ENCODE results near the gene FNDC5. TPM values are rescaled to one million over a fixed set of nuclear protein-coding genes. Genes with fewer than 3 reads are reported as not detected.

FNDC5 gene
- total RNA-seq, 4 donors from 2014 or later: 5.5 to 17.0 (median 9.8) TPM

DNA sequence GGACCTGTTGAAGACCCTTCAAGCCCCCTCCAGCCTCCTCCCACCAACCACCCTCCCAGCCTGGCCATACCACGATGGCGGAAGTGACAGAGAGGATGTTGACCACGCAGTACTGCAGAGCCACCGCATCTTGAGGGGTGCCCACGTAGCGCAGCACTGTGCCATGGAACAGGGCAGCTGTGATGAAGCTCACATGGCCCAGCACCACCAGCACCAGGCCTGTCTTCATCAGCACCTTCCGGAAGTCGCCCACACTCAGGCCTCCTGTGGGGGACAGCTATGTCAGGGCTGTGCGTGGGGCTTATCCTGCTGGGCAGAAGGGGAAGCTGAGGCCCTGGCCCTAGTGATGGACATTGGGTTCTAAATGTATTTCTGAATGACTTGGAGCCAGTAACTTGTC, 27.3 kb upstream of the FNDC5 start:
- Histone ChIP-seq H3K9me3 (no peaks in the 10 kb centered on the region), H3K4me3 (no peak overlapping the region), H3K27ac (replicated peaks in 1 of 4) (no peak overlapping the region), H3K27me3 (peaks cover 0 to 21% (median 7%) of the 10 kb centered on the region in 4 donors), H3K36me3 (no peaks in the 10 kb centered on the region), H3K4me1 (peaks cover 18 to 29% (median 28%) of the 10 kb centered on the region in 4 donors)
- TF ChIP-seq POLR2AphosphoS5 (IDR thresholded peaks at IDR 0.05) (no peak), POLR2A (IDR thresholded peaks at IDR 0.05; ENCODE audit: low read depth) (no peak), EP300 (IDR thresholded peaks at IDR 0.05) (no peak)
- TF ChIP-seq, protein P1, sequence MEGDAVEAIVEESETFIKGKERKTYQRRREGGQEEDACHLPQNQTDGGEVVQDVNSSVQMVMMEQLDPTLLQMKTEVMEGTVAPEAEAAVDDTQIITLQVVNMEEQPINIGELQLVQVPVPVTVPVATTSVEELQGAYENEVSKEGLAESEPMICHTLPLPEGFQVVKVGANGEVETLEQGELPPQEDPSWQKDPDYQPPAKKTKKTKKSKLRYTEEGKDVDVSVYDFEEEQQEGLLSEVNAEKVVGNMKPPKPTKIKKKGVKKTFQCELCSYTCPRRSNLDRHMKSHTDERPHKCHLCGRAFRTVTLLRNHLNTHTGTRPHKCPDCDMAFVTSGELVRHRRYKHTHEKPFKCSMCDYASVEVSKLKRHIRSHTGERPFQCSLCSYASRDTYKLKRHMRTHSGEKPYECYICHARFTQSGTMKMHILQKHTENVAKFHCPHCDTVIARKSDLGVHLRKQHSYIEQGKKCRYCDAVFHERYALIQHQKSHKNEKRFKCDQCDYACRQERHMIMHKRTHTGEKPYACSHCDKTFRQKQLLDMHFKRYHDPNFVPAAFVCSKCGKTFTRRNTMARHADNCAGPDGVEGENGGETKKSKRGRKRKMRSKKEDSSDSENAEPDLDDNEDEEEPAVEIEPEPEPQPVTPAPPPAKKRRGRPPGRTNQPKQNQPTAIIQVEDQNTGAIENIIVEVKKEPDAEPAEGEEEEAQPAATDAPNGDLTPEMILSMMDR (IDR thresholded peaks at IDR 0.05): no peak
- intact Hi-C loops (cut with DNase I): no loop called here
- 100% methylated on average over 1 of the region's 9 CpGs for WGBS
- DNase-seq (ENCODE audit: extremely low spot score): no peak

DNA sequence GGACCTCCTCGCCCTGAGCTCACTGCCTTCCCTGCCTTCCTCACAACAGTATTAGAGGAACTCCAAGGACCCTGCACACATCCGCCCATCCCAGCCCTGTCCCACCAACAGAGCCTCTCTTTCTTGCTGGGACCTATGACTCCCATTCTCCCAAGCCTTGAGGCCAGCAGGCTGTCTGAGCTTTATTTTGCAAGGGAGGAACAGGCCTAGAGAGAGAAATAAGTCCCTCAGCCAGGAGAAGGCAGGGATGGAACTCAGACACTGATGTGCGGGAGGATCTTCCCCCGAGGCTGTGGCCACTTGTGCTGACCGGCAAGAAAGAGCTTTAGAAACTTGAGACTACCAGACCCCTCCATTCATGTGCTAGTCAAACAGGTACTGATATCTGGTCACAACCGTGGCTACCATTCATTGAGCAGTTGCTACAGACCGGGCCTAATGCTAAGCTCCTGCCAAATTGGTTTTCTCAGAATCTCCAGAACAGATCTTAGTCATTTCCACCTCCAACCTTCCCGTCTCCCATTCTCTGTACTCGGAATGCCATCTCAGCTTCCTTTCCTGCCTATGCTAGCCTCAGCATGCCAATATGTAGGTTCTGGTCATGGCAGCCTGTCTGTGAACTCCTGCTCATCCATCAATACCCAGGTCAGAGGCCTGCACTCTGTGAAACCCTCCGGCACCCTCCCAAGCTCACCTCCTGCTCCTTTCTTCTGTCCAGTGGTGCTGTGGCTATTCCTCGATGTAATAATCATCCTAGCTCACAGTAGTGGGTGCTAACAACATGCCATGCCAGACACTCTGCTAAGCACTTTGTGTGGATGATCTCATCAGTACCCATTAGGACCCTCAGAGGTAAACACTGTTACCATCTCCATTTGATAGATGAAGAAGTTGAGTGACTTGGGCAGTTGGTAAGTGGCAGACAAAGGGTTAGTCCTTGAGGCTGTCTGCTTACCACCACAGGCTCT, 26.7 kb upstream of the FNDC5 start:
- Histone ChIP-seq H3K27me3 (peaks cover 0 to 28% (median 9%) of the 10 kb centered on the region in 4 donors), H3K27ac (replicated peaks in 1 of 4) (no peak overlapping the region), H3K4me1 (peaks cover 23 to 36% (median 34%) of the 10 kb centered on the region in 4 donors), H3K4me3 (no peak overlapping the region), H3K36me3 (no peaks in the 10 kb centered on the region), H3K9me3 (no peaks in the 10 kb centered on the region)
- no peak for TF ChIP-seq POLR2A (IDR thresholded peaks at IDR 0.05; ENCODE audit: low read depth)
- TF ChIP-seq, protein P1 (IDR thresholded peaks at IDR 0.05): no peak
- TF ChIP-seq POLR2AphosphoS5 (IDR thresholded peaks at IDR 0.05): no peak
- no peak for TF ChIP-seq EP300 (IDR thresholded peaks at IDR 0.05)
- intact Hi-C loops (cut with DNase I): no loop called here
- no peak for DNase-seq (ENCODE audit: extremely low spot score)
- 84% methylated on average over 11 of the region's 11 CpGs for WGBS

DNA sequence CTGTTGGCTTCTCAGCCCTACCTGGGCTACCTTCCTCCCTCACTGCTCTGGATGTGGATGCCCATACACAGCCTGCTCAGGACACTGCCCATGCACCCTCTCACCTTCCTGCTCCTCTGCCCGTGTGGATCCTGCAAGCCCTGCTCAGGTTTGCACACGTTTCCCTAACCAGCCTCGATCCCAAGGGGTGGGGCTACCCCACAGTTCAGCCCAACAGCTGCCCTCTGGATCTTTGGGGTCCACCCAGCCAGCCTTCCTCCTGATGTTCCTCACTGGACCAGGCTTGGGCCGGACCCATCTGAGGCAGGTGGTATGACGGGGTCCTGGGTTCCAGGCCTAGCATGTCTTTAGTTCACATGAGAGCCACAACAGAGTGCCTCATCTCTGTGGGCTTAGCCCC, 25.7 kb upstream of the FNDC5 start:
- Histone ChIP-seq H3K27me3 (peaks cover 0 to 37% (median 9%) of the 10 kb centered on the region in 4 donors), H3K27ac (replicated peaks in 1 of 4) (no peak overlapping the region), H3K36me3 (no peaks in the 10 kb centered on the region), H3K4me3 (no peak overlapping the region), H3K4me1 (peaks cover 21 to 33% (median 29%) of the 10 kb centered on the region in 4 donors), H3K9me3 (no peaks in the 10 kb centered on the region)
- no peak for DNase-seq (ENCODE audit: extremely low spot score)
- intact Hi-C loops (cut with DNase I): no loop called here
- TF ChIP-seq, protein P1 (IDR thresholded peaks at IDR 0.05): no peak
- TF ChIP-seq EP300 (IDR thresholded peaks at IDR 0.05) (no peak), POLR2AphosphoS5 (IDR thresholded peaks at IDR 0.05) (no peak), POLR2A (IDR thresholded peaks at IDR 0.05; ENCODE audit: low read depth) (no peak)
- WGBS: 72% methylated on average over 5 of the region's 5 CpGs

DNA sequence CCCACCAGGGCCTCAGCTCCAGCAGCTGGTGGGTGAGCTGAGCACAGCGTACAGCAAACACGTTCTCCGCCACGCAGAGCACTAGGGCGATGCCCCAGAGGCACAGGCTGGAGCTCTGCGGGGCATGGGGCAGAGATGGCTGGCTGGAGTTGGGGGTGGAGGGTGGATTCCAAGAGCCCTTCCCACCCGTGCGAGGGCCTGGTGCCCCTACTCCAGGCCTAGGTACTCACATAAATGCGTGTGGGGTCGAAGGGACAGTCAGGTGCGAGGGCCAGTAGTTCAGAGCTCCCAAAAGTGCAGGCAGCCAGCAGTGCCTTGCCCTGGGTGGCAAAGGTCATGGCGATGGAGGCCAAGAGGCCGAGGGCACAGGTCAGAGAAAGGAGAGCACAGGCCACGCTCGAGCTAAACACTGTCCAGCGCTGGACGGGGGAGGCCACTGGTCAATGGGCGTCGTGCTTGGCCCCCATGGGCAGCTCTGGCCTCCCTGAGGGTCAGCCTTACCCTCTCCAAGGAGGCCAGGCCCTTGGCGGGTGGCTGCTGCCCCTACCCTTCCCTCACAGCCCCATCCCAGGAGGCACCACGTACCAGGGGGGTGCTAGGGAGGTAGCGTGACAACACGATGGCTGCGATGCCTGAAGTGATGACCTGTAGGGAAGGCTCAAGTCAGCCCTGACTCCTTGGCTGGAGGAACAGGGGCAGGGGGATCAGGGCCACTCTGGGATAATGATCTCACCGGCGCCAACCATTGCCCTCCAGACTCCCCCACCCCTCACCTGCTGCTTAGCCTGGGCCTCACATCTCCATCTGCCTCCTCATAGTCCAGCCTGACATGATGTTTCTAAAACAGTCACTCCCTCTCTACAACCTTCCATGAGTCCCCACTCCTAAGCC, 24.9 kb upstream of the FNDC5 start:
- no peaks in the 10 kb centered on the region for H3K9me3 ChIP-seq

More for the DNA sequence above, 24.9 kb upstream of the FNDC5 start:
- no peak overlapping the region for H3K27ac ChIP-seq (replicated peaks in 1 of 4)
- DNase-seq (ENCODE audit: extremely low spot score): no peak
- peaks cover 16 to 27% (median 23%) of the 10 kb centered on the region in 4 donors for H3K4me1 ChIP-seq
- no peak overlapping the region for H3K4me3 ChIP-seq
- intact Hi-C loops (cut with DNase I): no loop called here
- TF ChIP-seq POLR2AphosphoS5 (IDR thresholded peaks at IDR 0.05) (no peak), EP300 (IDR thresholded peaks at IDR 0.05) (no peak), POLR2A (IDR thresholded peaks at IDR 0.05; ENCODE audit: low read depth) (no peak)
- TF ChIP-seq, protein P1 (IDR thresholded peaks at IDR 0.05): no peak
- no peaks in the 10 kb centered on the region for H3K36me3 ChIP-seq
- WGBS: 98% methylated on average over 16 of the region's 26 CpGs
- H3K27me3 ChIP-seq: peaks cover 0 to 40% (median 9%) of the 10 kb centered on the region in 4 donors

All from esophagus muscularis mucosa (tissue), 4 donors.